Neuronal stem cell (in vitro differentiated cells): Measurements from ENCODE around the gene CHST11.
"Not testable (repeated sequence)": the region's sequence is repeated elsewhere in the genome, so short reads cannot be mapped to it uniquely, and the experiment has no call there.

Source experiments
- DNase-seq: peaks from one replicate; pipeline ENCODE4 v3.0.0-alpha.2; 2013; ENCODE audit warnings: low spot score
- H2AFZ ChIP-seq: one replicate; pipeline ENCODE4 v1.6.1; 2013; ENCODE audit warnings: mild to moderate bottlenecking, low read length, inconsistent platforms
- H2AK5ac ChIP-seq: 2 replicates; pipeline ENCODE4 v1.6.1; 2013; ENCODE audit warnings: low read depth, mild to moderate bottlenecking, inconsistent platforms, low read length, moderate library complexity, mixed read lengths
- H2BK120ac ChIP-seq: 2 replicates; pipeline ENCODE4 v1.6.1; 2013; ENCODE audit warnings: low read depth, mild to moderate bottlenecking, inconsistent platforms, low read length, moderate library complexity, mixed read lengths
- H2BK12ac ChIP-seq: one replicate; pipeline ENCODE4 v1.6.1; 2013; ENCODE audit warnings: low read length, inconsistent platforms
- H2BK15ac ChIP-seq: 2 replicates; pipeline ENCODE4 v1.6.1; 2013; ENCODE audit warnings: mild to moderate bottlenecking, low read length, inconsistent platforms, mixed read lengths
- H2BK5ac ChIP-seq: one replicate; pipeline ENCODE4 v1.6.1; 2013; ENCODE audit warnings: inconsistent platforms, mild to moderate bottlenecking, low read length, moderate library complexity
- H3K14ac ChIP-seq: one replicate; pipeline ENCODE4 v1.6.1; 2013; ENCODE audit warnings: low read length, inconsistent platforms
- H3K18ac ChIP-seq: 2 replicates; pipeline ENCODE4 v1.6.1; 2013; ENCODE audit warnings: low read length, inconsistent platforms
- H3K23ac ChIP-seq: 2 replicates; pipeline ENCODE4 v1.6.1; 2013; ENCODE audit warnings: low read depth, mild to moderate bottlenecking, mixed read lengths, low read length, inconsistent platforms; ENCODE audit not compliant: poor library complexity
- H3K27ac ChIP-seq: replicated peaks from 3 replicates; pipeline ENCODE4 v1.5.1; 2013; ENCODE audit warnings: low read length, inconsistent platforms
- H3K27me3 ChIP-seq, 3 experiments: 2 replicates each; pipeline ENCODE4 v1.6.1; 2013; ENCODE audit warnings: low read length in 3 of 3, mild to moderate bottlenecking in 2 of 3, inconsistent platforms in 1 of 3, low read depth in 1 of 3, mixed read lengths in 1 of 3, moderate library complexity in 1 of 3; ENCODE audit not compliant: control insufficient read depth in 3 of 3, insufficient read depth in 3 of 3
- H3K36me3 ChIP-seq, 2 donors: replicated peaks in 1 of 2; 2 replicates each; pipeline ENCODE4 v1.6.1; 2013; ENCODE audit warnings: low read length in 2 of 2; ENCODE audit not compliant: control insufficient read depth in 2 of 2, insufficient read depth in 2 of 2
- H3K4ac ChIP-seq: 2 replicates; pipeline ENCODE4 v1.6.1; 2013; ENCODE audit warnings: inconsistent platforms, mild to moderate bottlenecking, low read length, moderate library complexity
- H3K4me1 ChIP-seq, 2 donors: 1 replicate in 1 of 2; 2 replicates in 1 of 2; pipeline ENCODE4 v1.6.1; 2013; ENCODE audit warnings: low read length in 2 of 2, low read depth in 1 of 2; ENCODE audit not compliant: control insufficient read depth in 2 of 2, insufficient read depth in 1 of 2
- H3K4me2 ChIP-seq: one replicate; pipeline ENCODE4 v1.6.1; 2013; ENCODE audit warnings: mild to moderate bottlenecking, low read length, inconsistent platforms; ENCODE audit not compliant: insufficient read depth, poor library complexity, severe bottlenecking
- H3K4me3 ChIP-seq, 2 donors: 2 replicates each; pipeline ENCODE4 v1.5.1; 2013; ENCODE audit warnings: low read length in 2 of 2, mild to moderate bottlenecking in 2 of 2, inconsistent platforms in 1 of 2, moderate library complexity in 1 of 2
- H3K79me1 ChIP-seq: one replicate; pipeline ENCODE4 v1.6.1; 2013; ENCODE audit warnings: low read depth, mild to moderate bottlenecking, inconsistent platforms, low read length, moderate library complexity
- H3K9ac ChIP-seq: one replicate; pipeline ENCODE4 v1.6.1; 2013; ENCODE audit warnings: mild to moderate bottlenecking, low read depth, low read length, inconsistent platforms; ENCODE audit not compliant: poor library complexity
- H3K9me3 ChIP-seq, 2 donors: replicated peaks in 1 of 2; 2 replicates each; pipeline versions ENCODE3 to v1.6.1; 2013; ENCODE audit warnings: low read length in 2 of 2, mild to moderate bottlenecking in 2 of 2, inconsistent platforms in 1 of 2, low read depth in 1 of 2, mixed read lengths in 1 of 2, moderate library complexity in 1 of 2; ENCODE audit not compliant: control insufficient read depth in 2 of 2, insufficient read depth in 1 of 2
- H4K8ac ChIP-seq: one replicate; pipeline ENCODE4 v1.6.1; 2013; ENCODE audit warnings: low read depth, mild to moderate bottlenecking, inconsistent platforms, low read length, moderate library complexity
- H4K91ac ChIP-seq: one replicate; pipeline ENCODE4 v1.6.1; 2013; ENCODE audit warnings: low read length, low read depth, mild to moderate bottlenecking, inconsistent platforms; ENCODE audit not compliant: poor library complexity
- WGBS, 2 donors: extraction: QIAGEN DNeasy Blood & Tissue Kit; methylation state at CpG; one replicate each; pipeline ENCODE4 v1.1.7; 2013; ENCODE audit warnings: missing lambda C conversion rate in 2 of 2, mixed read lengths in 1 of 2; ENCODE audit not compliant: insufficient read length in 2 of 2, insufficient replicate concordance in 1 of 2; ENCODE audit errors: extremely low coverage in 2 of 2; 5-methylcytosine and 5-hydroxymethylcytosine counted together

The CHST11 gene

DNA sequence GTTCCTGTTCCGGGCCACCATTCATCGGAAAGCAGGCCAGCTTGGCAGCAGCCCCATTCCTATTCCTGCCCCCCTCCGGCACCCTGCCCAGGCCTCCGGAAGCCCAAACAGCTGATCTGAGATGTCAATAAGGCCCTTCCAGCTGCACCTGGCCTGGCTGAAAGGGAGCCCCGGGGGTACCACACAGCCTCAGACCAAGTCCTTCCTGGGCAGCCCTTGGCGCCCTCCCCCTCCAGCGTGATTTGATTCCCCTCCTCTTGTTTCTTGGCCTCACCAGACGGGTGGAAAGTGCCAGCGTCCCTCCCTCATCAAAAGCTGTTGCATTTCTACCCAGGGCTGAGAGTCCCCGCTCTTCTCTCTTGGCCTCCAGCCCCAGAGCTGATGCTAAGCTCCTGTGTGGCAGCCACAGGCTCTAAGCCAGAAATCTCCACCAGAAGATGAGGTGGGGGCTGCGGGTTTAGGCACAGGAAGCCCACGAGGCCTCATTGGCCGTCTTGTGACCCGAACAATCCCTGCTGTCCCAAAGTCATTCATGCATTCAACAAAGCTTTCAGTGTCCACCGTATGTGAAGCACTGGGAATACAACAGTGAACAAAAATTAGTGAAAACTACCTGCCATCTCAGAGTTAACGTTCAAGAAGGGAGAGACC is 285.9 kb downstream of the CHST11 start:
- Histone ChIP-seq H4K91ac (no peak overlapping the region), H3K27me3 (no peaks in the 10 kb centered on the region), H2AFZ (no peak overlapping the region), H2BK12ac (no peak overlapping the region), H3K23ac (no peak overlapping the region), H3K4ac (no peak overlapping the region), H3K9ac (no peak overlapping the region), H4K8ac (no peak overlapping the region), H3K9me3 (no peaks in the 10 kb centered on the region), H3K4me1 (peaks cover 16 to 21% of the 10 kb centered on the region in 2 donors), H3K4me3 (no peak overlapping the region), H2BK15ac (no peak overlapping the region), H3K4me2 (no peak overlapping the region), H3K79me1 (no peaks in the 10 kb centered on the region), H3K18ac (peak overlapping the region; percentile 50), H2BK120ac (no peak overlapping the region), H3K27ac (peak overlapping the region; percentile 21), H2BK5ac (no peak overlapping the region), H3K36me3 (no peaks in the 10 kb centered on the region), H2AK5ac (no peak overlapping the region), H3K14ac (peak overlapping the region; percentile 27)
- no CpG with 5 or more reads among the region's 16 CpGs for WGBS, 2 donors
- DNase-seq = no peak

DNA sequence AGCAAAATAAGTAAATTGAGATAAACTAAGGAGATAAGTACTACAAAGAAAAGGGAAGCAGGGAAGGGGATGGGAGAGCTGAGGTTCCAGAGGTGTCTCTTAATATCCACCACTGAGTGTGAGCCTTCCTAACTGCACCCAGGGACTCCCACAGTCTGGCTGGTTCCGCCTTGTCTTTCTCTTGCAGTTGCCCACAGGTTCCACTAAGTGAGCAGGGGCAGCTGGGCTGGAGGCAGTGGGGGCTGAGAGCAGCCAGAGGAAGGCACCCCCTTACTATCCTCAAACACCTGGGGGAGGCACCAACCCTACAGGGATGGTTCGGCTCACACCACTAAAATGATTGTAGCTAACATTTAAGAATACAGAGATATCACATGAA is 286.4 kb downstream of the CHST11 start:
- Histone ChIP-seq H3K14ac (no peak overlapping the region), H3K4me2 (no peak overlapping the region), H3K79me1 (no peaks in the 10 kb centered on the region), H2BK5ac (no peak overlapping the region), H2BK120ac (no peak overlapping the region), H3K27ac (no peak overlapping the region), H3K27me3 (no peaks in the 10 kb centered on the region), H2BK15ac (no peak overlapping the region), H3K9ac (no peak overlapping the region), H3K23ac (no peak overlapping the region), H2BK12ac (no peak overlapping the region), H2AK5ac (no peak overlapping the region), H4K91ac (no peak overlapping the region), H3K9me3 (no peaks in the 10 kb centered on the region), H3K4ac (no peak overlapping the region), H3K36me3 (no peaks in the 10 kb centered on the region), H3K18ac (peak overlapping the region; percentile 46), H2AFZ (no peak overlapping the region), H3K4me1 (peaks cover 14 to 16% of the 10 kb centered on the region in 2 donors), H4K8ac (no peak overlapping the region), H3K4me3 (no peak overlapping the region)
- no CpG with 5 or more reads among the region's 2 CpGs for WGBS, 2 donors
- no peak for DNase-seq

DNA sequence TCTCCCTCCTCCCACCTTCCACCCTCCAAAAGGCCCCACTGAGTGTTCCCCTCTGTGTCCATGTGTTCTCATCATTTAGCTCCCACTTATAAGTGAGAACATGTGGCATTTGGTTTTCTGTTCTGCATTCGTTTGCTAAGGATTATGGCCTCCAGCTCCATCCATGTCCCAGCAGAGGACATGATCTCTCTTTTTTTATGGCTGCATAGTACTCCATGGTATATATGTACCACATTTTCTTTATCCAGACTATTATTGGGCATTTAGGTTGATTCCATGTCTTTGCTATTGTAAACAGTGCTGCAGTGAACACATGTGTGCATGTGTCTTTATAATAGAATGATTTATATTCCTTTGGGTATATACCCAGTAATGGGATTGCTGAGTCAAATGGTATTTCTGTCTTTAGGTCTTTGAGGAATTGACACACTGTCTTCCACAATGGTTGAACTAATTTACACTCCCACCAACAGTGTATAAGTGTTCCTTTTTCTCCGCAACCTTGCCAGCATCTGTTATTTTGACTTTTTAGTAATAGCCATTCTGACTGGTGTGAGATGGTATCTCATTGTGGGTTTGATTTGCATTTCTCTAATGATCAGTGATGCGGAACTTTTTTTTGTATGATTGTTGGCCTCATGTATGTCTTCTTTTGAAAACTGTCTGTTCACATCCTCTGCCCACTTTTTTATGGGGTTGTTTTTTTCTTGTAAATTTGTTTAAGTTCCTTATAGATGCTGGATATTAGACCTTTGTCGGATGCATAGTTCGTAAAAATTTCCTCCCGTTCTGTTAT is 287.2 kb downstream of the CHST11 start:
- not testable (repeated sequence) for H2AK5ac ChIP-seq, H3K9me3 ChIP-seq, H2BK120ac ChIP-seq, H3K14ac ChIP-seq, H4K91ac ChIP-seq, H3K18ac ChIP-seq, H3K27me3 ChIP-seq, H2AFZ ChIP-seq, H2BK5ac ChIP-seq, H3K4ac ChIP-seq, DNase-seq, H3K36me3 ChIP-seq, H3K27ac ChIP-seq, H3K9ac ChIP-seq, H2BK15ac ChIP-seq, H3K23ac ChIP-seq, H4K8ac ChIP-seq, H3K4me3 ChIP-seq, H3K79me1 ChIP-seq, H3K4me2 ChIP-seq, H2BK12ac ChIP-seq
- WGBS, 2 donors = no CpG with 5 or more reads among the region's 6 CpGs
- H3K4me1 ChIP-seq = peaks cover 9 to 11% of the 10 kb centered on the region in 2 donors

DNA sequence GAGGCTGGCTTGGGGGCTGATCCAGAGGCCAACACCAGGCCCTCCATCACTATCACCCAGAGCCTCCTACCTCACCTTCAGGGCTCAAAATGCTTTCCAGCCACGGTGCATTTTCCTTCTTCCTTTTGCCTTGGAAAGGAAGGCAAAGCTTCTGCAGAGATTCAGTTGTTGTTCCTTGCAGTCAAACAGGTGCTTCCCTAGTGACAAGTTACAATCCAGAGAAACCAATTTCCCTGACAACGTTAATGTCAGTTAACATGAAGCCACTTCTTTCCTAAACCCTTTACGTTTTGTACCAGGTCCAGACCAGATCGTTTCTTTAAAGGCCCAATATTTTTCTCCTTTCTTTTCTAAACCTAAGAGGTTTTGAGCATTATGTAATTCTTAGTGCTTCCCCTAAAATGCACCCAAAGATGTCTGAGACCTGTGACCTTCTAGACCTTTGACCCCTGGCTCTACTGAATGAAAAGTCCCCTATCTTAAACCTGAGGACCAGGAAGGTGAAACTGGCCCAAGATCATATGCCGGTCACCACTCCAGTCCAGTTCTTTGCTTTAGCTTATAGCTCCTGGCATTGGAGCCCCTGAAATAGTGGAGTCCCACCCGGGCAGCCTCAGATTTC is 289.8 kb downstream of the CHST11 start:
- no peak overlapping the region for H3K18ac ChIP-seq
- H3K4me3 ChIP-seq = no peak overlapping the region
- H3K4ac ChIP-seq = no peak overlapping the region
- H3K4me1 ChIP-seq = peaks cover 16 to 18% of the 10 kb centered on the region in 2 donors
- no peak overlapping the region for H4K8ac ChIP-seq
- no peak overlapping the region for H3K4me2 ChIP-seq
- DNase-seq = no peak
- H3K9me3 ChIP-seq = no peaks in the 10 kb centered on the region
- no CpG with 5 or more reads among the region's 6 CpGs for WGBS, 2 donors
- H3K23ac ChIP-seq = no peak overlapping the region
- H4K91ac ChIP-seq = no peak overlapping the region
- H2BK5ac ChIP-seq = no peak overlapping the region
- no peak overlapping the region for H3K9ac ChIP-seq
- no peaks in the 10 kb centered on the region for H3K36me3 ChIP-seq
- H2BK15ac ChIP-seq = no peak overlapping the region
- H2AK5ac ChIP-seq = no peak overlapping the region
- H2BK12ac ChIP-seq = no peak overlapping the region
- no peak overlapping the region for H3K27ac ChIP-seq
- H3K27me3 ChIP-seq = no peaks in the 10 kb centered on the region
- no peaks in the 10 kb centered on the region for H3K79me1 ChIP-seq
- no peak overlapping the region for H2AFZ ChIP-seq
- H3K14ac ChIP-seq = no peak overlapping the region
- H2BK120ac ChIP-seq = no peak overlapping the region
